Skeletal muscle satellite cell (primary cell): ENCODE measurements around the gene NOL12.
"Not testable (repeated sequence)": the region's sequence is repeated elsewhere in the genome, so short reads cannot be mapped to it uniquely, and the experiment has no call there.

Source experiments
- H3K27me3 ChIP-seq: 2 replicates; pipeline ENCODE4 v1.7.0; 2013; ENCODE audit warnings: low read length; ENCODE audit not compliant: control insufficient read depth, insufficient read depth
- H3K36me3 ChIP-seq: 2 replicates; pipeline ENCODE4 v1.7.0; 2013; ENCODE audit warnings: mild to moderate bottlenecking, control low read depth, low read length; ENCODE audit not compliant: insufficient read depth
- H3K4me1 ChIP-seq: 2 replicates; pipeline ENCODE4 v1.7.0; 2013; ENCODE audit warnings: low read length; ENCODE audit not compliant: control insufficient read depth, insufficient read depth
- H3K4me2 ChIP-seq: 2 replicates; pipeline ENCODE4 v1.7.0; 2013; ENCODE audit warnings: mild to moderate bottlenecking, low read length
- H3K4me3 ChIP-seq: 2 replicates; pipeline ENCODE4 v1.7.0; 2013; ENCODE audit warnings: low read length
- H3K9ac ChIP-seq: 2 replicates; pipeline ENCODE4 v1.7.0; 2013; ENCODE audit warnings: mild to moderate bottlenecking, low read depth, low read length, moderate library complexity
- H3K9me3 ChIP-seq: replicated peaks from 2 replicates; pipeline ENCODE4 v1.7.0; 2013; ENCODE audit warnings: mild to moderate bottlenecking, control low read depth, low read length

NOL12 gene

DNA sequence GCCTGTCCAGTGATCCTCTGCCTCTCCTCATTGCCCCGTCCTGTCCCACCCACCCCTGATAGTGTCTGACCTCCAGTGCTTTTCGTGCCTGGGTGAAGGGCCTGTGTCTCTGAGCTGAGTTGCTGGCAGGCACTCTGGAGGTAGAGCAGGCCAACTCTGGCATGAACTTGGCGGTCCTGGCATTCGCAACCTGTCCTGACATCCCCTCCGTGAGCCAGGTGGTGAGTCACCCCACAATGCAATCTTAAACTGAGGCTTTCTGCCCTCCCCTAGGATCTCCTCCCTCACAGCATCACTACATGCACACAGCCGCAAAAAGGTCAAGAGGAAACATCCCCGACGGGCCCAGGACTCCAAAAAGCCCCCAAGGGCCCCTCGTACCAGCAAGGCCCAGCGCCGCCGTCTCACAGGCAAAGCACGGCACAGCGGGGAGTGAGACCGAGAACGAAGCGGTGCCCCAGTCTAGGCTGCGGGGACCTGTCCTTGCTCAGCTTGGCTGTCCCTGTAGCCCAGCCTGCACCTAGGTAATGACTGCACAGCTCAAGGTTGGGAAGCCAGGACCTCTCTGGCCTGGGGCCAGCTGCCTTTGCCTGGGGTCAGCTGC lies 4.9 kb downstream of the NOL12 start:
- Histone ChIP-seq H3K4me2 (no peak overlapping the region), H3K27me3 (no peaks in the 10 kb centered on the region), H3K9ac (no peak overlapping the region), H3K36me3 (peaks cover 43% of the 10 kb centered on the region), H3K4me1 (peaks cover 12% of the 10 kb centered on the region), H3K9me3 (no peaks in the 10 kb centered on the region), H3K4me3 (no peak overlapping the region)

DNA sequence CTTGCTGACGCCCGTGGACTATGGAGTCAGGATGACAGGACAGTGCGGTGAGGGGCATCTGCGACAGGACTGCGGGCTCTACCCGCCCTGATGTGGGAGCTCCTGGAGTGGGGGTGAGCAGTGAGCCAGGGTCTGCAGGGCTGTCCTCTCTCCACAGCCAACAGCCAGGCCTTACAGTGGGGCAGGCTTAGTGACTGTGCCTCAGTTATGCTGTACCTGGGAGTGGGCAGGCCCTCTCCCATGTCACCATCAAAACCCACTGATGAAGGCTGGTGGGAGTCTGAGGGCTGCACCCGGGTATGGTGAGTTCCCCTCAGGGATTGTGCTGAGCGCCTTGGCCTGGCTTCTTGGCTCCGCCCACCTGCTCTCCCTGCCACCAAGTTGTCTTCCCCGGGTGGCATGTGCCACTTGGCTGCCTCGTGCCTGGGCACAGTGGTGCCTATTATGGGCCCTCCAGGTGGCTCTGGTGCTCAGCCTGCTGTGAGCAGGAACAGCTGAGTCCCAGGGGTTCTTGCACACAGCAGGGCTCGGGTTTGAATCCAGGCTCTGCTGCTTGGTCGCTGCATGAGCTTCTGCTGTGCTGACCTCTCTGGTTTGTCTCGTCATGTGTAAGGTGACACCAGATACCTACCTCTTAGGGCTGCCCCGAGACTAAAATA lies 6.6 kb downstream of the NOL12 start:
- H3K4me1 ChIP-seq = peaks cover 16% of the 10 kb centered on the region

DNA sequence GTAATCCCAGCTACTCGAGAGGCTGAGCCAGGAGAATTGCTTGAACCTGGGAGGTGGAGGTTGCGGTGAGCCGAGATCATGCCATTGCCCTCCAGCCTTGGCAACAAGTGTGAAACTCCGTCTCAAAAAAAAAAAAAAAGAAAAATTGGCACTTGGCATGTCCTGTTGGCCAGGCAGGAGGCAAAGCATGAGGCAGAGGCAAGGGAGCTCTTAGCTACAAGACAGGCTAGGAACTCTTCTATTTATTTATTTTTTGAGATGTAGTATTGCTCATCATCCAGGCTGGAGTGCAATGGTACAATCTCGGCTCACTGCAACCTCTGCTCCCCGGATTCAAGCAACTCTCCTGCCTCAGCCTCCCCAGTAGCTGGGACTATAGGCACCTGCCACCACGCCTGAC lies 8.0 kb downstream of the NOL12 start:
- H3K9ac ChIP-seq, H3K4me3 ChIP-seq, H3K9me3 ChIP-seq, H3K27me3 ChIP-seq, H3K4me2 ChIP-seq: not testable (repeated sequence)
- Histone ChIP-seq H3K4me1 (peaks cover 16% of the 10 kb centered on the region), H3K36me3 (peaks cover 31% of the 10 kb centered on the region)

More for the DNA sequence above, 6.6 kb downstream of the NOL12 start:
- H3K4me3 ChIP-seq = no peak overlapping the region
- H3K9me3 ChIP-seq = no peaks in the 10 kb centered on the region
- peaks cover 43% of the 10 kb centered on the region for H3K36me3 ChIP-seq
- H3K9ac ChIP-seq = no peak overlapping the region
- no peaks in the 10 kb centered on the region for H3K27me3 ChIP-seq
- H3K4me2 ChIP-seq = no peak overlapping the region

DNA sequence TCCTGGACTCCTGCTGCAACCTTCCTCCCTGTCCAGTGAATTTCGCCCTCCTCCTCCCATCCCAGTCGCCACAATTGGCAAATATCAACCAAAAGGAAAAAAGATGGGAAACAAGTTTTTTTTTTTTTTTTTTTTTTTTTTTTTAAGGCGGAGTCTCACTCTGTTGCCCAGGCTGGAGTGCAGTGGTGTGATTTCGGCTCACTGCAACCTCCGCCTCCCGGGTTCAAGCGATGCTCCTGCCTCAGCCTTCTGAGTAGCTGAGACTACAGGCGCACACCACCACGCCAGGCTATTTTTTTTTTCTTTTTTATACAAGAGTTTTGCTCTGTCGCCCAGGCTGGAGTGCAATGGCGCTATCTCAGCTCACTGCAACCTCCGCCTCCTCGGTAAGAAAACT lies 10.1 kb downstream of the NOL12 start:
- peaks cover 16% of the 10 kb centered on the region for H3K4me1 ChIP-seq
- H3K9me3 ChIP-seq, H3K27me3 ChIP-seq, H3K9ac ChIP-seq: not testable (repeated sequence)
- H3K4me3 ChIP-seq = peak overlapping the region; percentile 52
- peaks cover 20% of the 10 kb centered on the region for H3K36me3 ChIP-seq
- peak overlapping the region; percentile 78 for H3K4me2 ChIP-seq

DNA sequence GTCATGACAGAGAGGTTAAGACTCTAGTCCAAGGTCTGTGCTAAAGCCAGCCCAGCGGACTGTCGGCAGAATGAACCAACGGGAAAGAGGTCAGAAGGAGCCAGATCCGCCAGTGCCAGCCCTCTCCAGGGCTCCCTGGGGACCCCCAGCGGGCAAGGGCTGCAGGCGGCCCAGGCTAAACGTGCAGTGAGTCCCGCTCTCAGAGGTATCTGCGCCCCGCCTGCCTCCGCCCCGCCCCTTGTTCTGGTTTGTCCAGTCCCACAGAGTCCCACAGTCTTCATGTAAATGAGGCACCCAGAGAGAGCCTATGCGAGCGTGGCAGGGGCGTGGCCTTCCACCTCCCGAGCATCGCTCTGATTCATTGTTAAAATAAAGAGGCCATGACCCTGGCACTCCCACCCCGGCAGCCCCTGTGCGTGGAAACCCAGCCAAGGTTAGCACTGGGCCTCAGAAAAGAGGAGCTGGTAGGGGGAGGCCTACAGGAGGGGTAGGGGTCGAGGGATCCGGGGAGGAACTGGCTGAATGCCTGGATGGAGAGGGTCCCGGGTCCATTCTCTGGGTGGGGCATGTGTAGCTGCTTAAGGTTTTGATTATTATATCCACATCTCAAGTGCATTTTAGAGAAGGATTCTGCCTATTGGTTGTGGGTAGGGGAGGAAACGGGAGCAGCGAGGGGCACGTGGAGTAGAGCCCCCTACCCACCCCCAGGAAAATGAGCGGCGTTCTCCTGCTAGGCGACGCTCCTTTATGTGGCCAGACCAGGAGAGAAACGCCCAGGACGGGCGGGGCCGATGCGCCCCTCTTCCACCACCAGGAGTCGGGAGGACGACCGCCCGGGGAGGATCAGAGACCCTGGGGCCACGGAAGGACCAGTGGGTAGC lies 10.8 kb downstream of the NOL12 start, which contains the start of gene TRIOBP:
TRIOBP (plus strand) TSS at position 392 of the 881 bp plus-strand sequence. CDS start 4,318 bp downstream, outside the sequence.
- H3K27me3 ChIP-seq = no peaks in the 10 kb centered on the region
- H3K36me3 ChIP-seq = peaks cover 15% of the 10 kb centered on the region
- no peak within 1 kb of the TSS for H3K9ac ChIP-seq
- H3K4me3 ChIP-seq = peak within 1 kb of the TSS; percentile 52
- H3K4me1 ChIP-seq = peaks cover 16% of the 10 kb centered on the region
- no peaks in the 10 kb centered on the region for H3K9me3 ChIP-seq
- peak within 1 kb of the TSS; percentile 78 for H3K4me2 ChIP-seq

DNA sequence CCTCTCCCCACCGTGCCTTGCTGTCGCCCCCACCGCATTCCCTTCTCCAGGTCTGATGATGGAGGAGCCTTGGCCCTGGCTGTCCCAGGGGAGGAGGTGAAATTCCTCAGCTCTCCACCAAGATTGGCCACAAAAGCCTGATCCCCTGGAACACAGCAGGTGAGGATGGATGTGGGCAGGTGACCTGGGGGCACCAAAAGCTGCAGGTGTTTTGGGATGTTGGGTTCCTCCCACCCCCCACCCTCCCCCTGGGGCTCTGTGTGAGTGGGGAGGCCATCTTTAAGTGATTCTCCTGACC lies 11.3 kb downstream of the NOL12 start:
- Histone ChIP-seq H3K4me1 (peaks cover 16% of the 10 kb centered on the region), H3K9me3 (no peaks in the 10 kb centered on the region), H3K4me2 (peak overlapping the region; percentile 78), H3K9ac (no peak overlapping the region), H3K36me3 (peaks cover 11% of the 10 kb centered on the region), H3K27me3 (no peaks in the 10 kb centered on the region), H3K4me3 (no peak overlapping the region)

DNA sequence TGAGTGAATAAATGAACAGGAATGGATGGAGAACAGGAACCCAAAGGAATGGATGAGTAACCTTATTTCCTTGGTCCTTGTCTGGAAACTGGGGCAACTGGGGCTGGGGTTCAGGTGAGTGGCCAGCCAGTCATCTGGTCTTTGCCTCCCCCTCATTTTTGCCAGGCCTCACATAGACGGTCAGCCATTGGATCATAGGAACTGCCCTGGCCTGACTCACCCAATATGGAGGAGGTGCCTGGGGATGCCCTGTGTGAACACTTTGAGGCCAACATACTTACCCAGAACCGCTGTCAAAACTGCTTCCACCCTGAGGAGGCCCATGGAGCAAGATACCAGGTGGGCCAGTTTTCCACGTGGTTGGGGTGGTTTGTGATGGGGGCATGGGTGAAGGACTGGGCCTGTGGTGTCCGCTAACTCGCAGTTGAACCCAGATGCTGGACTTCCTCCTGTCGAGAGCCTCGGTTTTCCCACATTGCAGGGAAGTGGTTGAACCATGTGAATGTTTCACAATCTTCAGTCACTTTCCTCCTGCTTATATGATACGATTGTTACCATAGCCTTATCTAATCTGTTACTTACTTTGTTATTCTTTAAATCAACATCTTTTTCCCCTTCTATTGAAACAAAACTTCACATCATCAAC lies 15.1 kb downstream of the NOL12 start:
- no peak overlapping the region for H3K4me2 ChIP-seq
- H3K27me3 ChIP-seq = no peaks in the 10 kb centered on the region
- peaks cover 8% of the 10 kb centered on the region for H3K4me1 ChIP-seq

DNA sequence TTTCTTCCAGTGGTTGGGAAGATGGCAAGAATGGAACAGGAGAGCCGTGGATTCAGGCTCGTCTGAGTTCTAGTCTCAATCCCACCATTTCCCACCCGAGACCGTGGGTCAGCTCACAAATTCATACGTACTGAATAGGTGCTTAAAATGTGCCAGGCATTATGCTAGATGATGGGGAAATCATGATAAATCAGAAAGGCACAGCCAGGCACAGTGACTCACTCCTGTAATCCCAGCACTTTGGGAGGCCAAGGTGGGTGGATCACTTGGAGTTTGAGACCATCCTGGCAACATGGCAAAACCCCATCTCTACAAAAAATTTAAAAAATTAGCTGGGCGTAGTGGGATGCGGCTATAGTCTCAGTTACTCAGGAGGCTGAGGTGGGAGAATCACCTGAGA lies 17.8 kb downstream of the NOL12 start:
- H3K4me1 ChIP-seq = no peaks in the 10 kb centered on the region

More for the DNA sequence above, 15.1 kb downstream of the NOL12 start:
- Histone ChIP-seq H3K36me3 (no peaks in the 10 kb centered on the region), H3K9ac (no peak overlapping the region), H3K9me3 (no peaks in the 10 kb centered on the region), H3K4me3 (no peak overlapping the region)

DNA sequence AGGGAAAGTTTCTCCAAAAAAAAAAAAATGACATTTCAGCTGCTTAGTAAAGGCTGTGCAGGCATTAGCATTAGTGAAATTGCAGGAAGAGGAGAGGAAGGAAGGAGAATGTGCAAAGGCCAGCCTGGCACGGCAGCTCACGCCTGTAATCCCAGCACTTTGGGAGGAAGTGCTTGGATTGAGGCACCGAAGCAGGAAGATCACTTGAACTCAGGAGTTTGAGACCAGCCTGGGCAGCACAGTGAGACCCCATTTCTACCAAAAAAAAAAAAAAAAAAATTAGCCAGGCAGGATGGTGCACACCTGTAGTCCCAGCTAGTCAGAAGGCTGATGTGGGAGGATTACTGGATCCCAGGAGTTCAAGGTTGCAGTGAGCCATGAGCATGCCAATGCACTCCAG lies 18.5 kb downstream of the NOL12 start:
- Histone ChIP-seq H3K4me1 (no peaks in the 10 kb centered on the region), H3K9me3 (no peaks in the 10 kb centered on the region), H3K4me2 (no peak overlapping the region), H3K4me3 (no peak overlapping the region), H3K9ac (no peak overlapping the region), H3K36me3 (no peaks in the 10 kb centered on the region), H3K27me3 (no peaks in the 10 kb centered on the region)

More for the DNA sequence above, 17.8 kb downstream of the NOL12 start:
- no peak overlapping the region for H3K9ac ChIP-seq
- H3K27me3 ChIP-seq = no peaks in the 10 kb centered on the region
- no peaks in the 10 kb centered on the region for H3K9me3 ChIP-seq
- no peaks in the 10 kb centered on the region for H3K36me3 ChIP-seq
- H3K4me3 ChIP-seq = no peak overlapping the region
- no peak overlapping the region for H3K4me2 ChIP-seq

DNA sequence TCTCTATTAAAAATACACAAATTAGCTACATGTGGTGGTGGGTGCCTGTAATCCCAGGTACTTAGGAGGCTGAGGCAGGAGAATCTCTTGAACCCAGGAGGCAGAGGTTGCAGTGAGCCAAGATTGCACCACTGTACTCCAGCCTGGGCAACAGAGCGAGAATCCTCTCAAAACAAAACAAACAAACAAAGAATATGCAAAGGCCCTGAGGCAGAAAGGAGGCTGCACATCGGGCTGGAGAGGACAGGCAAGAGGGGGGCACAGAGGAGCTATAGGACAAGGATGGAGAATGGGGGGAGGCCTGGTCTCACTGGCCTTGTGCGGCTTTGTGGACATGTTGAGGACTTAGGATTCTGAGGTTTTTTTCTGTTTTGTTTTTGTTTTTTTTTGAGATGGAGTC lies 19.1 kb downstream of the NOL12 start:
- H3K27me3 ChIP-seq = no peaks in the 10 kb centered on the region
- no peak overlapping the region for H3K4me2 ChIP-seq
- no peak overlapping the region for H3K4me3 ChIP-seq
- H3K4me1 ChIP-seq = no peaks in the 10 kb centered on the region
- no peaks in the 10 kb centered on the region for H3K9me3 ChIP-seq
- no peak overlapping the region for H3K9ac ChIP-seq
- H3K36me3 ChIP-seq = no peaks in the 10 kb centered on the region
